Upper lobe of left lung (tissue), 6 donors: ENCODE measurements around the gene COG1. TPM values are rescaled to one million over a fixed set of nuclear protein-coding genes. Genes with fewer than 3 reads are reported as not detected.

Source experiments
- ATAC-seq, 2 donors: fragments of 200-7000 bp; cut with Tn5 transposase; one replicate each; pipeline ENCODE4 v1.9.1; 2022; ENCODE audit warnings: mild to moderate bottlenecking in 2 of 2, moderate library complexity in 2 of 2; ENCODE audit not compliant: low FRiP score in 2 of 2
- DNase-seq, 2 donors: peaks; one replicate each; pipeline ENCODE4 v3.0.0-alpha.2; 2019 to 2020
- H3K27ac ChIP-seq, 4 donors: fragments of 200-600 bp; sonication (generic); one replicate each; pipeline ENCODE4 v1.5.1; 2016 to 2019
- H3K27me3 ChIP-seq, 4 donors: fragments of 200-600 bp; sonication (generic); one replicate each; pipeline ENCODE4 v1.5.1; 2017 to 2019
- H3K36me3 ChIP-seq, 4 donors: fragments of 200-600 bp; sonication (generic); one replicate each; pipeline ENCODE4 v1.5.1; 2016 to 2019
- H3K4me1 ChIP-seq, 4 donors: fragments of 200-600 bp; sonication (generic); one replicate each; pipeline ENCODE4 v1.5.1; 2018 to 2019
- H3K4me3 ChIP-seq, 4 donors: fragments of 200-600 bp; sonication (generic); one replicate each; pipeline ENCODE4 v1.5.1; 2017 to 2019; ENCODE audit warnings: mild to moderate bottlenecking in 2 of 4, moderate library complexity in 1 of 4
- H3K9me3 ChIP-seq, 4 donors: fragments of 200-600 bp; sonication (generic); one replicate each; pipeline ENCODE4 v1.5.1; 2018 to 2019
- EP300 ChIP-seq, 4 donors: sonication (generic); formaldehyde crosslinking; IDR thresholded peaks; one replicate each; pipeline ENCODE4 v1.5.1; 2017; ENCODE audit warnings: antibody characterized with exemption in 4 of 4, control low read depth in 2 of 4
- POLR2A ChIP-seq, 4 donors: fragments of 450-650 bp; IDR thresholded peaks; one replicate each; pipeline ENCODE4 v1.5.1; 2016 to 2017; ENCODE audit warnings: antibody characterized with exemption in 4 of 4, mild to moderate bottlenecking in 2 of 4
- POLR2AphosphoS5 ChIP-seq, 2 donors: sonication (generic); formaldehyde crosslinking; IDR thresholded peaks; one replicate each; pipeline ENCODE4 v1.5.1; 2017; ENCODE audit warnings: antibody characterized with exemption in 2 of 2
- WGBS, 2 donors: methylation state at CpG; one replicate each; pipeline ENCODE4 v1.1.5; 2017 to 2018; 5-methylcytosine and 5-hydroxymethylcytosine counted together
- total RNA-seq, 6 donors: library from RNA; depleted of rRNA in 4 of 6; stranded (reverse); fragments of >200 nt in 4 of 6; gene quantifications; one replicate each; pipeline versions ENCODE4 v1.1.0 to v1.2.1, GENCODE V29; 2016 to 2021
- TF ChIP-seq, protein P1 (sequence below), 6 experiments: fragments of 450-650 bp in 4 of 6; fragments of 200-600 bp in 2 of 6; sonication (generic) in 2 of 6; IDR thresholded peaks; one replicate each; pipeline ENCODE4 v1.5.1; 2016 to 2019; ENCODE audit warnings: antibody characterized with exemption in 6 of 6
- donor health status: DM: no; HTN: no; CAD: no; lungs with moderate emphysema.
- donor health status: DM: no; HTN: yes; CAD: no; lungs with severe emphysema.

Gene COG1
- total RNA-seq, 6 donors from 2014 or later: 27.7 to 75.4 (median 32.5) TPM

DNA sequence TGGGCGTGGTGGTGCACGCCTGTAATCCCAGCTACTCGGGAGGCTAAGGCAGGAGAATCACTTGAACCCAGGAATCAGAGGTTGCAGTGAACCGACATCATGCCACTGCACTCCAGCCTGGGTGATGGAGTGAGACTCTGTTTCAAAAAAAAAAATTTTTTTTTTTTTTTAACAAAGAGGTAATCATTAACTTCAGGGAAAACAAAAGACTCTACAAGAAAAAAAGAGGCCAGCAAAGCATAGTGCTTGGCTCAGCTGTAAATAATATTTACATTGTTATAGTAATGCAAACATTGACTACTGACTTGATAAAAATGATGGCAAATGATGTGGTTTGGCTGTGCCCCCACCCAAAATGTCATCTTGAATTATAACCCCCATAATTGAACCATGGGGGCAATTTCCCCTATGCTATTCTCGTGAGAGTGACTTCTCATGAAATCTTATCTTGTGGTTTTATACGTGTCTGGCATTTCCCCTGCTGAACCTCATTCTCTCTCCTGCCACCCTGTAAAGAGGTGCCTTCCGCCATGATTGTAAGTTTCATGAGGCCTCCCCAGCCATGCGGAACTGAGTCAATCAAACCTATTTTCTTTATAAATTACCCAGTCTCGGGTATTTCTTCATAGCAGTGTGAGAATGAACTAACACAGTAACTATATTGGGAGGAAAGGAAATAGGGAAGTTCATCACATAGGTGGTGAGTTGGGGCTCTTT is 40.8 kb upstream of the COG1 start:
- 53 to 67% methylated on average over 9 of the region's 9 CpGs for WGBS, 2 donors
- Histone ChIP-seq H3K27ac (no peak overlapping the region), H3K4me3 (no peak overlapping the region), H3K9me3 (no peaks in the 10 kb centered on the region), H3K4me1 (peaks cover 0 to 9% (median 2%) of the 10 kb centered on the region in 4 donors), H3K27me3 (no peaks in the 10 kb centered on the region), H3K36me3 (no peaks in the 10 kb centered on the region)
- ATAC-seq (no peak), DNase-seq (no peak)
- TF ChIP-seq, protein P1, sequence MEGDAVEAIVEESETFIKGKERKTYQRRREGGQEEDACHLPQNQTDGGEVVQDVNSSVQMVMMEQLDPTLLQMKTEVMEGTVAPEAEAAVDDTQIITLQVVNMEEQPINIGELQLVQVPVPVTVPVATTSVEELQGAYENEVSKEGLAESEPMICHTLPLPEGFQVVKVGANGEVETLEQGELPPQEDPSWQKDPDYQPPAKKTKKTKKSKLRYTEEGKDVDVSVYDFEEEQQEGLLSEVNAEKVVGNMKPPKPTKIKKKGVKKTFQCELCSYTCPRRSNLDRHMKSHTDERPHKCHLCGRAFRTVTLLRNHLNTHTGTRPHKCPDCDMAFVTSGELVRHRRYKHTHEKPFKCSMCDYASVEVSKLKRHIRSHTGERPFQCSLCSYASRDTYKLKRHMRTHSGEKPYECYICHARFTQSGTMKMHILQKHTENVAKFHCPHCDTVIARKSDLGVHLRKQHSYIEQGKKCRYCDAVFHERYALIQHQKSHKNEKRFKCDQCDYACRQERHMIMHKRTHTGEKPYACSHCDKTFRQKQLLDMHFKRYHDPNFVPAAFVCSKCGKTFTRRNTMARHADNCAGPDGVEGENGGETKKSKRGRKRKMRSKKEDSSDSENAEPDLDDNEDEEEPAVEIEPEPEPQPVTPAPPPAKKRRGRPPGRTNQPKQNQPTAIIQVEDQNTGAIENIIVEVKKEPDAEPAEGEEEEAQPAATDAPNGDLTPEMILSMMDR (IDR thresholded peaks at IDR 0.05): no peak
- no peak for TF ChIP-seq EP300 (IDR thresholded peaks at IDR 0.05)
- TF ChIP-seq POLR2AphosphoS5 (IDR thresholded peaks at IDR 0.05): no peak
- no peak for TF ChIP-seq POLR2A (IDR thresholded peaks at IDR 0.05)

DNA sequence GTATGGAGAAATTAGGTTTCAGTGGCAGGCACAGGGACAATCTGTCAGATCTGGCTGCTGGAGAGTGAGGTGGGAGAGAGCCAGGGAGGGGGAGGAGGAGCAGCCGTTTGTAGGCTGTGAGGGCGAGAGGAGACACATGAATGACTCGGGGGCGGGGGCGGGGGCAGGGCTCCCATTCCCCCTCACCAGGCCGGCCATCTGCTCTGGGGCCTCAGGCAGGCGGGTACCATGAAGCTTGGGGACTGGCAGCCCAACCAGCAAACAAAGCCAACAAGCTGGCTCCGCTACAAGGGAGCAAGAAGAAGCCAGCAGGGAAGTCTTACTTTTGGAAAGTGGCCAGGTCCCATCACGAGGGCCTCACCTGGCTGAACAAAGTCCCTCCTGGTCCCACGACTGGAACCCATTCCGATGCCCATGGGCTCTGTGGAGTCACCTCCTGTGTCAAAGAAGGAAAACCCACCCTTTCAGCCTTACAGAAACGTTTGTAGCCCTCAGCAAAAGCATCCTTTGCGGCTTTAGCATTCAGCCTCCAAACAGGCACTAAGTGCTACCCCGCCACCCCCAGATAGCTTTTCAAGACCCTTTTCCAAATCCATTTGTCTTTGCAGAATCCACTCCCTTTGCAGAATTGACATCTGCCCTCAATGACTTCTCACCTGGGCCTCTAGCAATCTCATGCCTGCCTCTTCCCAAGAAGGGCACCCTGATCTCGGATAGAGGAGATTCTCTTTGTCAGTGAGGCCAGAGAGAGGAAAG is 37.3 kb upstream of the COG1 start:
- no peaks in the 10 kb centered on the region for H3K36me3 ChIP-seq
- peak in 1 of 2 donors; percentile 30 for DNase-seq
- H3K9me3 ChIP-seq: no peaks in the 10 kb centered on the region
- peaks cover 0 to 9% (median 2%) of the 10 kb centered on the region in 4 donors for H3K4me1 ChIP-seq
- WGBS, 2 donors: 74 to 80% methylated on average over 11 to 13 of the region's 15 CpGs
- TF ChIP-seq POLR2AphosphoS5 (IDR thresholded peaks at IDR 0.05): no peak
- TF ChIP-seq EP300 (IDR thresholded peaks at IDR 0.05): no peak
- no peak for TF ChIP-seq POLR2A (IDR thresholded peaks at IDR 0.05)
- TF ChIP-seq, protein P1 (IDR thresholded peaks at IDR 0.05): no peak
- ATAC-seq: no peak
- no peak overlapping the region for H3K4me3 ChIP-seq
- no peaks in the 10 kb centered on the region for H3K27me3 ChIP-seq
- H3K27ac ChIP-seq: no peak overlapping the region

DNA sequence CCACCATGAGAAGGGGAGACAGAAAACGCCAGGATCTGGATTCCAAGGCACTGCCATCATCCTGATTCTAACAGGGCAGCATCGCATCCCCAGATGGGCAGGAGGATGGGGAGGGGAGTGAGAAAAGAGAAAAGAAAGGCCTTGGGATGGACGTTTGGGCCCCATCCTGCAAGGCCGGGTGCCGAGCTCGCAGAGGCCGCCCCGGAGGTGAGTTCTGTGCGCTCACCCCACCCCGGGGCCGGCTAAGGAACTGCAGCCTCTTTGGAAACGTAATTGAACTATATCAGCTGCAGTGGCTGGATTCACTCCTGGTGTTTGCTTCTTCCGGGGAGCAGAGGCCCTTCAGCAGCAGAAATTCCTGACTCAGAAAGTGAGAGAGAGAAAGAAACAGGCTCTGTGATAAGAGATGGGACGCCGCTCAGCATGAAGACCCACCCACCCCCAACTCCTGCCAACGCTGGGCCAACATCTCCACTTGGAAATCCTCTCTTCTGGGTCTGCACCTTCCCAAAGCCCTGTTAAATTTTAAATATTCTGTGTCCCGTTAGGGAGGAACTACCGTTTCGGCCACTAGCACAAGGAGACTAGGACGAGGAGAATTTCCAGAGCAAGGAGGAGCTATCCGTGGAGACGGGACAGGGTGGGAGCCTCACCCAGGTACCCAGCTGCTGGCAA is 36.6 kb upstream of the COG1 start:
- DNase-seq (peak; percentile 74 to 88), ATAC-seq (peak; percentile 83 to 95)
- H3K4me1 ChIP-seq: peaks cover 0 to 9% (median 2%) of the 10 kb centered on the region in 4 donors
- no peak for TF ChIP-seq POLR2AphosphoS5 (IDR thresholded peaks at IDR 0.05)
- no peak for TF ChIP-seq POLR2A (IDR thresholded peaks at IDR 0.05)
- TF ChIP-seq, protein P1 (IDR thresholded peaks at IDR 0.05): peak; percentile 75 to 86 (median 82)
- no peaks in the 10 kb centered on the region for H3K36me3 ChIP-seq
- H3K4me3 ChIP-seq: no peak overlapping the region
- H3K27me3 ChIP-seq: no peaks in the 10 kb centered on the region
- H3K9me3 ChIP-seq: no peaks in the 10 kb centered on the region
- 26 to 32% methylated on average over 19 to 22 of the region's 22 CpGs for WGBS, 2 donors
- H3K27ac ChIP-seq: no peak overlapping the region

DNA sequence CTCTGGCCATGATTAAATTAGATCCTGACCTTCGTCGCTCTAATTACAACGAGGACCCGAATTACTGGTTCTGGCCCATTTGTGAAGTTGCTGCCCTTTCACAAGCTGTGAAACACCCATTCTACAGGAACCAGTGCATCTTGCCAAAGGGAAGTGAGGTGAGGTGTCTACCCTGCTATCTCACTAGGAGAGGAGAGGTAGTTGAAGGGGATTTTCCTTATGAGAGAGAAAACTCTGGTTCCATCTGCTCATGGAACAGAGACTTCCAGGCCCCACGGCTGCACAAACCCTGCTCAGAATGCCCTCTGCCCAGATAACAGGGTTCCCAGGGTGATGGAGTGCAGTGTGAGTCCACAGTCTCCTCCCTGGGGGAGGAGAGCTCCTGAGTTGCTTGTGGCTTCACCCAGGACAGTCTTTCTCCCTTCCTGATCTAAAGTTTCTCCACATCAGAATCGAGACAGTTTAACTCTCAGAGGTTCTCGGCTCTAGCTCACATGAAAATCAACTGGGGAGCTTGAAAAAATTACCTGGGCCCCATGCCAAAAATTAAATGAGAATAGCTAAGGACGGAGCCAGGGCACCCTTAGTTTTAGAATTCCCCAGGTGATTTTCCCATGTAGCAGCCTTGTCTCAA is 35.9 kb upstream of the COG1 start:
- WGBS, 2 donors: 76 to 78% methylated on average over 8 of the region's 8 CpGs
- Histone ChIP-seq H3K4me3 (no peak overlapping the region), H3K4me1 (peaks cover 0 to 9% (median 2%) of the 10 kb centered on the region in 4 donors), H3K9me3 (no peaks in the 10 kb centered on the region), H3K27ac (no peak overlapping the region), H3K27me3 (no peaks in the 10 kb centered on the region), H3K36me3 (no peaks in the 10 kb centered on the region)
- DNase-seq (no peak), ATAC-seq (no peak)
- TF ChIP-seq POLR2A (IDR thresholded peaks at IDR 0.05) (no peak), POLR2AphosphoS5 (IDR thresholded peaks at IDR 0.05) (no peak)

DNA sequence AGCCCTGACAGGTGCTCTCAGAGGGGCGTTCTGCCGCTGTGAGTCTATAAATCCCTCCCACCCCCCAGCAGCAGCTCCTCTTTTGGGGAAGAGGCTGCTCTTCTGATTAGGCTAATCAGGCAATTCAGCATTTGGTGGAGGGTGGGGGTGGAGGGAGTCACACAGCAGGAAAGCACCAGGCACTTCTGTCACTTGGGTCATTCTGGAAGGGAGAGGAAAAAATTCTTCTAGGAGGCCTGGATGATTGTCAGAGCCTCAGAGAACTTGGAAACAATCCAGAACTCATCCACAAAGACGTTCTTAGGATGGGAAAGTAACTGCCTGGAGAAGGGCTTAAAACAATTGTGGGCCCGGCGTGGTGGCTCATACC is 35.3 kb upstream of the COG1 start:
- H3K4me1 ChIP-seq: peaks cover 0 to 9% (median 2%) of the 10 kb centered on the region in 4 donors
- no peak for ATAC-seq

More for the DNA sequence above, 35.3 kb upstream of the COG1 start:
- no peaks in the 10 kb centered on the region for H3K36me3 ChIP-seq
- H3K27ac ChIP-seq: no peak overlapping the region
- WGBS, 2 donors: 67 to 77% methylated on average over 5 of the region's 5 CpGs
- H3K4me3 ChIP-seq: no peak overlapping the region
- H3K27me3 ChIP-seq: no peaks in the 10 kb centered on the region
- TF ChIP-seq POLR2AphosphoS5 (IDR thresholded peaks at IDR 0.05): no peak
- no peak for TF ChIP-seq POLR2A (IDR thresholded peaks at IDR 0.05)
- TF ChIP-seq, protein P1 (IDR thresholded peaks at IDR 0.05): no peak
- no peak for TF ChIP-seq EP300 (IDR thresholded peaks at IDR 0.05)
- DNase-seq: no peak
- no peaks in the 10 kb centered on the region for H3K9me3 ChIP-seq
